Measurements from ENCODE around the gene DENND2A. TPM values are rescaled to one million over a fixed set of nuclear protein-coding genes. Genes with fewer than 3 reads are reported as not detected.

Gene DENND2A, protein sequence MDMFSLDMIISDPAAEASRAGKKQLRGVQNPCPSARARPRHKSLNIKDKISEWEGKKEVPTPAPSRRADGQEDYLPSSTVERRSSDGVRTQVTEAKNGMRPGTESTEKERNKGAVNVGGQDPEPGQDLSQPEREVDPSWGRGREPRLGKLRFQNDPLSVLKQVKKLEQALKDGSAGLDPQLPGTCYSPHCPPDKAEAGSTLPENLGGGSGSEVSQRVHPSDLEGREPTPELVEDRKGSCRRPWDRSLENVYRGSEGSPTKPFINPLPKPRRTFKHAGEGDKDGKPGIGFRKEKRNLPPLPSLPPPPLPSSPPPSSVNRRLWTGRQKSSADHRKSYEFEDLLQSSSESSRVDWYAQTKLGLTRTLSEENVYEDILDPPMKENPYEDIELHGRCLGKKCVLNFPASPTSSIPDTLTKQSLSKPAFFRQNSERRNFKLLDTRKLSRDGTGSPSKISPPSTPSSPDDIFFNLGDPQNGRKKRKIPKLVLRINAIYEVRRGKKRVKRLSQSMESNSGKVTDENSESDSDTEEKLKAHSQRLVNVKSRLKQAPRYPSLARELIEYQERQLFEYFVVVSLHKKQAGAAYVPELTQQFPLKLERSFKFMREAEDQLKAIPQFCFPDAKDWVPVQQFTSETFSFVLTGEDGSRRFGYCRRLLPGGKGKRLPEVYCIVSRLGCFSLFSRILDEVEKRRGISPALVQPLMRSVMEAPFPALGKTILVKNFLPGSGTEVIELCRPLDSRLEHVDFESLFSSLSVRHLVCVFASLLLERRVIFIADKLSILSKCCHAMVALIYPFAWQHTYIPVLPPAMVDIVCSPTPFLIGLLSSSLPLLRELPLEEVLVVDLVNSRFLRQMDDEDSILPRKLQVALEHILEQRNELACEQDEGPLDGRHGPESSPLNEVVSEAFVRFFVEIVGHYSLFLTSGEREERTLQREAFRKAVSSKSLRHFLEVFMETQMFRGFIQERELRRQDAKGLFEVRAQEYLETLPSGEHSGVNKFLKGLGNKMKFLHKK
- total RNA-seq (2022; extraction: Qiagen RNA extraction): 0.23 to 0.44 TPM (median 0.33 TPM) in 5 replicates

DNA sequence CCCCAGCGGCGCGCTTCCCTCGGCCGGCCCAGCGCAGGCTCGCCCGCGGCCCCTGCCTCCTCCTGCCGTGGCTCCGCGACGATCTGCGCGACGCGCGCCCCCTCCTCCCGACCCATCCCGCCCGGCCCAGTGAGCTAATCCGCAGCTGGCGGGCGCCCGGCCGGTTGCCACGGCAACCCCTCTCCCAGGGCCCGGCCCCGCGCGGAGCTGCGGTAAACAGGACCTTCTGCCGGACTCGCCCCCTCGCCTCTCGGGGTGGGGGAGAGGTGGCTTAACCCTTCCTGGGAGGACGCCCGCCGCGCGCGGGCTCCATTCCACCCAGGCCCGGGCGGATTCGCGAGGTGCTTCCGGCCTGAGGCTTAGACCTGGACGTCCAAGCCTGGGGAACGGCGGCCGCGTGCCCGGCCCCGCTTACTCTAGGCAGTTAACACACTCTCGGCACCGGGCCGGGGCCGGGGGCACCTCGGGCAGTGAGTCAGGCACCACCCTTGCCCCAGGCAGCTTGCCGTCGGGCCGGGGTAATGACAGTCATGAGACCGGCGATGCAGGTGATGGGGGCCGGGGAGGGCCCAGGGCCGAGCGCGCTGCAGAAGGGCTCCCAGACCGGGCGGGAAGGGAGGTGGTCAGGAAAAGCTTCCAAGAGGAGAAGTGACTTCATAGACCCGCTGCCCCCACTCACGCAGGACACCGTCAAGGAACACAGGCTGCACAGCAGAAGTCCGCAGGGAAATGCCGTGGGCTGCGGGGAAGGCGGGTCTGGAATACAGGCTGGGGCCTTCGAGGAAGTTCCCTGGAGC is at the start of gene DENND2A:
Gene DENND2A, minus strand, starts transcription at position 87 of the 797 bp plus-strand sequence. CDS start 38,416 bp downstream, outside the sequence.

DNA sequence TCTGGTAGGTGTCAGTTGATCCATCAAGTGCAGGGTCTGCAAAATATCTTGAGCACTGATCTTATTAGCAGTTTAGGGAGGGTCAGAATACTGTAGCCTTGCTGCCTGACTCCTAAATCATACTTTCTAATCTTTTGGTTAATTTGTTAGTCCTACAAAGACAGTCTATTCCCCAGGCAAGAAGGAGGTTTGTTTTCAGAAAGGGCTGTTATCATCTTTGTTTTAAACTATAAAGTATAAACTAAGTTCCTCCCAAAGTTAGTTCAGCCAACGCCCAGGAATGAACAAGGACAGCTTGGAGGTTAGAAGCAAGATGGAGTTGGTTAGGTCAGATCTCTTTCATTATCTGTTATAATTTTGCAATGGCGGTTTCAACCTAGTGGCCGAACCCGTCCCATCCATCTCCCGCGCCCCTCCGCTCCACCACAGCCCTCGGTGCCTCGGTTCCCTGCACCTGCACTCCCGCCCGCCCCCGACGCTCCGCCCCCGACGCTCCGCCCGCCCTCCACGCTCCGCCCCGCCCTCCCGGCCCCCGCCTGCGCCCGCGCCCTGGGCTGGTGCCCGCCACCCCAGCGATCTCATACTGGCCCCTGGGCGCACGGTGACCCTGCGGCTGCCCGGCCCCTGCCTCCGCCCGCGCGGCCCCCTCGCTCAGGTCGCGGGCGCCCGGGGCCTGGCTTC is 31.9 kb upstream of the DENND2A start, which contains the start of gene ADCK2:
Gene ADCK2, plus strand, starts transcription at position 564 of the 681 bp plus-strand sequence. CDS start 386 bp downstream, outside the sequence.

DNA sequence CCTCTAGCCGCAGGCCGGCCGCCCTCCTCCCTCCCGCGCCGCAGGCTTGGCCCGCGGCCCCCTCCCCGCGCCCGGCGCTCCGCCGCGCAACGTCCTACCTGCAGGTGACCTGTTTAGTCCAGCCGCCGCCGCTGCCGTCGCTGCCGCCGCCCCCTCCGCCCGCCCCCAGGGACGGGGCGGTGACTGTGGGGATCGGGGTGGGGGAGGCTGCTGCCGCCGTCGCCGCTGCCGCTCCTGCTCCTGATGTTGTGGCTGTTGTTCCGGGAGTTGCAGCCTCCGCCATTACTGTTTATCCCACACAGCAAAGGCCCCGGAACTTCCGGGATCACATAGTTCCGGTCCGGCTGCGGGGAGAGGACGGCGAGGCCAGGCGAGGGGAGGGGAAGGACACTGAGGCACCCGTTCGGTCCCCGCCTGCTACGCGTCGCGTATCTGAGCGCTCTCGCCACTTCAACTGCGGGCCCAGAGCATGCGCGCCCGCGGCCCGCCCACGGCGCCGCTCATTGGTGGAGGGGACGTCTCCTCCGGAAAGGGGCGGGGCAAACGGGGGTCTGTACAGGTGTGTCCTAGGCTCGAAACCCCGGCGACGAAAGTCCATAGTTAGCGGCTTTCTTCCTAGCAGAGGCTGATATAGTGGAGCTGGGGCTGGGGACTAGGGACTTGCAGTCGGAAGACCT is 161.4 kb downstream of the DENND2A start, which contains the start of gene MKRN1:
Gene MKRN1, minus strand, starts transcription at position 444 of the 677 bp plus-strand sequence. Its CDS starts 161 bp downstream, at position 283.

Other genes starting within 250 kb of the DENND2A start
- gene SLC37A3, start 242.3 kb downstream of the DENND2A start, total RNA-seq (2022; extraction: Qiagen RNA extraction): 24.1 to 30.9 TPM (median 28.9 TPM) in 5 replicates
- not detected in 5 replicates for gene RAB19, start 236.8 kb downstream of the DENND2A start, total RNA-seq (2022; extraction: Qiagen RNA extraction)
- 51.8 to 62.1 TPM (median 54.8 TPM) in 5 replicates for gene MKRN1, start 161.3 kb downstream of the DENND2A start, total RNA-seq (2022; extraction: Qiagen RNA extraction)
- 16.0 to 20.5 TPM (median 18.9 TPM) in 5 replicates for gene ADCK2, start 32.1 kb upstream of the DENND2A start, total RNA-seq (2022; extraction: Qiagen RNA extraction)
- 378 to 422 TPM (median 391 TPM) in 5 replicates for gene NDUFB2, start 55.9 kb upstream of the DENND2A start, total RNA-seq (2022; extraction: Qiagen RNA extraction)

Data from A549 treated with CORT108297 at 1 μM for 4 hours (cell line).